ENCODE measurements around the gene RPS15.

Gene RPS15

DNA sequence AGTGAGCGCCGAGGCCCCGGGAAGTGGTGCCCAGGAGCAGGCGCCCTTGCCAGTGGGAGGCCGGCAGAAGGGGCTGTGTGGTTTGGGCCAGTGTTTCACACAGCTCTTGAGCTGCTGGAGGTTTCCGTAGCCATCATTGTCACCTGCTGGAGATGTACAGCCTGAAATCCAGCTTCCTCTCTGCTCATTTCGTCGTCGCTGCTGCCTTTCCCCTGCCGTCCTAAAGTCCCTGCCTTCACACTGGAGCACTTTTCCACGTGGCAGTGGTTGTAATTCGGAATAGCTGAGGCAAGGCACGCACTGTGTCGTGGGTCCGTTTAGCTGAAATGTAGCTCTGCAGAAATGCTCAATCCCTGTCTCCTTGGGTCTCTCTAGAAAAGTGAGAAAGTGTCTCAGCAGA lies 17.6 kb upstream of the RPS15 start:
- DNase-seq: no peak

DNA sequence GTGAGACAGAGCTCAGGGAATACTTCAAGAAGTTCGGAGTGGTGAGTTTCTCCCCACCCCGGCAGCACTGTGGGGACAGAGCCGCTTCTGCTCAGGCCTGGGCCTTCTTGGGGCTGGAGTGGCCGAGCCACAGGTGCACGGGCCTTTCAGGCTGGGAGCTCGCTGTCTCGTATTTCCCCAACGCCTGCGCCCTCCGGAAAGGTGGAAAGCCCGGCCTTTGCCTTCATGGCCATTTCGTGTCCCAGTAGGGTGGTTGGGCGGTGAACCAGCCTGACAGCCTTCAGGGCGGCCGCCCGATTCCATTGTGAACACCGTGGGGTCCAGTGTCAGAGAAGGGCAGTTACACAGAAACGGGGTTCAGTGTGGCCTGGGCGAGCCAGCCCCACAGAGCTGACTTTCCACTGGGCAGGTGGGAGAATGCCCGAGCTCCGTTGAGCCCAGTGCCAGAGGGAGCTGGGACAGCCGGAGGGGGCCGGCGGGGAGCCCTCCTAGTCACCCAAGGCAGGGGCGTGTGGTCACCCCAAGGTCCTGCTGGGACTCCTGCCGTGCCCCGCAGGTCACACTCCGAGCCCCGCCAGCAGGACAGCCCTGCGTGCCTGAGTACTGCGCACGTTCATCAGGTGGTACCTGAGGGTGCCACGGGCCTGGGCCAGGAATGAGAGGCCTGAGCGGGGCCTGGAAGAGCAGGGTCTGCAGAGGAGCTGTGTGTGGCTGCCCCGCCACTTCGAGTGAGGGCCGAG lies 16.8 kb upstream of the RPS15 start:
- no peak for DNase-seq

DNA sequence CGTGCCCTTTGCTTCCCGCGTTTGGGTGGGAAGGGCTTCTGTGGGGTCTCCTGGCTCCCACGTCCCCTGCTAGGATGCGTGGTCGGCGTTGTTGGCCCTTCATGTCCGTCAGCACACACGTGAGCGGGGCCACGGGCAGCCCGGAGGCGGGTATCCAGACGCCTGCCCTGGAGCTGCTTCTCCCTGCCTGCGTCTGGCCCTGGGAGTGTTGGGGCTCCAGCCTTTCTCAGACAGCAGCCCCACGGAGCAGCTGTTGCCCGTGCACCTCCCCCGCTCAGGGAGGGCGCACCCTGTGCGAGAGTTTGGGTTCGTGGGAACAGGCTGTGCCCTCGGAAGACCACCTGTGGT lies 16.3 kb upstream of the RPS15 start:
- no peak for DNase-seq

DNA sequence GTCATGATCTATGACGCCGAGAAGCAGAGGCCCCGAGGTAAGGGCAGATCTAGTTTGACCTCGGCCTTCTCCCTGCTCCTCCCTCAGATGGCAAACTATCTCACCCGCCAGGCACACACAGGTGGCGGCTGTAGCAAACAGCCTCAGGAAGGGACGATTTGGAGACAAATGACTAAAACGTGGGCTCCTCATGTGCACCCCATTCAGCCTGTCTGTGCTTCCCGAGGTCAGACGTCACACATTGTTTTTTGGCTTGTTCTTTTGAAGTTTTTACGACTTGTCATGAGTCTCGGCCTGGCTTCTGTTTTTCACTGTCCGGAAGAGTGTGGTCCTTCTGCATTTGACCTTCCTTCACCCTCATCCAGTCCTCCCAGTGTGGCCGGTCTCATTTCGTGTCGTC lies 15.8 kb upstream of the RPS15 start:
- no peak for DNase-seq

DNA sequence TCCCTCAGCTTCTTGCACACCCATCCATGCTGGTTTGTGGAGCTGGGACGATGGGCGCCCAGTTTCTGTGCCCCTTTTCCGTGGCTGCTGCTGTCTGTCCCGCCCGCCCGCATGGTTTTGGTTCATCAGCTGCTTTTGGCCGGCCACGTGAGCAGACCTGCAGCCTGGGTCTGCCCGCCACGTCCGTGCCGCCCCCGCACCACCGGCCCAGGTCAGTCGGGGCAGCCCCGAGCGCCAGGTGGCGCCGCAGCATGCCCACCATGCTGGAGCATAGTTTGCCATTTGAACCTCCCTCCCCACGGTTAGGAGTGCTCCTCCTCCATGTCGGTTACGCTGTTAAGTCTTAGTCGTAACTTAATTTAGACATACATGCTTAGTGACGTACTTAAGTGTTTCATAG lies 15.3 kb upstream of the RPS15 start:
- no peak for DNase-seq

DNA sequence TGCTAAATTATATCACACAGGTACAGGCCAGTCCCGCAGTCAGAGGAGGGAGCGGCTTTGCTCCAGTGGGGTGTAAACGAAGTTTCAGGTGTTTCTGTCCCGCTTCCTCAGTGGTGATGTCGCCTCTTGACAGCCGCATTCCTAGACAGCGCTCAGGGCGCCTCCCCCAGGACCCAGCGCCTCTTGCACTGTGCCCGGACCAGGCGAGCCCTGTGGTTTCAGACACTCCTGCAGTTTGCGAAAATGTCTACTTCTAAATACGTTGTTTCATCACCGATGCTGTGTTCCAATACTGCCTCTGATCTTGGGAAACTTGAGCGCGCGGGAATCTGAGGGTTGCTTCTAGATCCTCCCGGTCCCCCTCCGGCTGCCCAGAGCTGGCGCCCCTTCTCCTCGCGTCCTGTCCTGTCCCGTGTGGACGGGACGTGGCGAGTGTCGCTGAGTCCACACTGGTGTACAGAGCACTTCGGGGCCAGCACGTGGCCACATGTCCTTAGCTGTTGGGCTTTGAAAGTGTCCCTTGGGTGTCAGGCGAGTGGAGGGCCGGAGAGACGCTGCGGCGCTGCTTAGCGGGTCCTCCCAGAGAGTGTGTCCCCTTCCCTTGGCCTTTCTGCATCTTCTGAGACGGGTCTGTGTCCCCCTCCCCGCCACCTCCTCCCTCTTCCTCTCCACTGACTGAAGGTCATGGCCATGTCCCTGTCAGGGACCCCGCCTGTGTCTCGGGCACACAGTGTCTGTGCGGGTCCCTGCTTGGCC lies 14.6 kb upstream of the RPS15 start:
- no peak for DNase-seq

DNA sequence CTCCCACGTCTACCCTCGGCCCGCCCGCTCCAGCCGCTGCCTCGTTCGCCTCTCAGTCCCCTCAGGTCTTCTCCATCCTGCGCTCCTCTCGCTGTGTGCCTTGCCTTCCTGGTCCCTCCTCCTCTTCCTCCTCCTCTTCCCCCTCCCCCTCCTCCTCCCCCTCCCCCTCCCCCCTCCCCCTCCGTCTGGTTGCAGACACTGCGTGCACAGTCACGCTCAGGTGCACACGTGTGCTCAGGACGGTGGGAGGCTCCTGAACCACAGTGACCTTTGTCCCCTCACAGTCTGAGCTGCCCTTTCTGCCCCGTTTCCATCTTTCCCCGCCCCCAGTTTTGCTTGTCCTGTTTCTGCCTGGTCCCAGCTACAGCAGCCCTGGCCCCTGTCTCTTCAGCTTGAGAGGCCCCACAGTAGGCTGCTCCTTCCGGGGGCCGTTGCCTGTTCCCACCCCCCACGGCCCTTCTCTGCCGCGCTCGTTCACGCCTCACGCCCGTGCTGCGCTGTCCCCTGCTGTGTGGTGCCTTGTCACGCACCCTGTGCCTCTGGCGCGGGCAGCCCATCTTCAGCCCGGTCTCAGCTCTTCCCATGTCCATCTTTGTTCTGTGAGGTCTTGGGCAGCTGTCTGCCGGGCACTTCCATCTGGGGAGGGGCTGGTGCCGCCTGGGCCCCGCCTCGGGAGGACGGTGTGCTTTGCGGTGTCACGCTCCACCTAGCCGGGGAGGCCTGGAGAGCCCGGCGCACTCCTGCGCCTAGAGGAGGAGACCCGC lies 13.8 kb upstream of the RPS15 start:
- no peak for DNase-seq

DNA sequence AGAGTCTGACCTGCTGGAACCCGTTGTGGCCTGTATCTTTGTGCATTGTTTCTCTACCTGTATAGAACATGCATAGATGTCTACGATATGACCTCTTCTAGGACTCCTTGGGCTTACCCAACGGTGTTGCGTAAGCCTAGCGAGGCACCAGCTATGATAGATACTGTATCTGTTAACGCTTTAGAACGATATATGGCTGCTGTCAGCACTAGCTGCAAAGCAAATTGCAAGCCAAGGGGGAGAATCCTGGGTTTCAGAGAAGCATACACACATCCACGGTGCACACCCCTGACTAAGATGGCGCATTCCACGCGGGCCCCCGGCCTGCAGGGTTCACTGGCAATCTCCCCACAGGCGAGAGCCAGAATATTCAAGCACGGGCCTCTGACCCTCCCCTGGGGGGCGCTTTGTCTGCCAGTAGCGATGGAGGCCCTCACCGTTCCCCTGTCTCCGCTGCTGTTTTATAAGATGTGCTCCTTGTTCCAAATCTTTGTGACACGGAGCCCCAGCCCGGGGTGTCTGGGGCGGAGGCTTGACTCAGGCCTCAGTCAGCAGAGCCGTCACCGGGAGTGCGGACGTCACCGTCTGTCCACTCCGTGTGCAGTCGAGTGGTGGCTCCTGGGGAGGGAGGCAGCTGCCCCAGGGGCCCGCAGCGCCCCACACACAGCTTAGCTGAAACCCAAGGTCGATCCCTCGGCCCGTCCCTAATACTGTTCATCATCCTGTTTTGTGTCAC lies 12.9 kb upstream of the RPS15 start:
- DNase-seq: no peak

DNA sequence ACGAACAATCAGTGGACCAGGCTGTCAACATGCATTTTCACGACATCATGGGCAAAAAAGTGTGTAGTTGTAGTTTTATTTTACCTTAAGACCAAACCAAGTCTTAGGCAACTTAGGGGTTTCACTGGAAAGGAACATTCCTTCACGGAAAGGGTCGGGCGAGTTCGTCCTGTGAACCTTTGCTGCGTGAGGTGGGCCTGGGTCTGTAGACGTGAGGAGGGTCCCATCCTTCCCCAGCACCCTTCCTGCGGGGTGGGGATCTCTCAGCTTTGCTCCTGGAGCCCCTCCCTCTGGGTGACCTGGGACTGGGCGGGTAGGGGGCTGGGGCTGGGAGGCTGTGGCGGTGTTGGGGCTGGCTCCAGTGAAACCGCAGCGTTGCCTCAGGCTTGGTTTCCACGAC lies 12.3 kb upstream of the RPS15 start:
- DNase-seq: no peak

DNA sequence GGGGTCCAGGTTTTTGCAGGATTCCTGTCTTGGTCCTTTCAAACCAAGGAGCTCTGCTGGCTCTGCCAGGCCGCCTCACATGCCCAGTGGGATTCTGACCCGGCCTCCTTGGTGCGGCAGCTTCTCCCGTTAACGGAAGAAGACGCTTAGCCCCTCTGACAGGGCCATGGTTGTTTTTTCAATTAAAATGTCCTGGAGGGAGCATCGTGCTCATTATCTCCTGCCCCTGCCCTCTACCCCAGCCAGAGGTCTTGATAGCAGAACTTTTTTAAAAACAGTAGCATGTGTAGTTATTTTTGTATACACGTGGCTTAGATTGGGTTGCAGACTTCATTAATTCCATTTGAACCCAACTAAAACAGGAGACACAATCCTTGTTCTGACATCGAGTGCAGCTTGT lies 11.5 kb upstream of the RPS15 start:
- no peak for DNase-seq

DNA sequence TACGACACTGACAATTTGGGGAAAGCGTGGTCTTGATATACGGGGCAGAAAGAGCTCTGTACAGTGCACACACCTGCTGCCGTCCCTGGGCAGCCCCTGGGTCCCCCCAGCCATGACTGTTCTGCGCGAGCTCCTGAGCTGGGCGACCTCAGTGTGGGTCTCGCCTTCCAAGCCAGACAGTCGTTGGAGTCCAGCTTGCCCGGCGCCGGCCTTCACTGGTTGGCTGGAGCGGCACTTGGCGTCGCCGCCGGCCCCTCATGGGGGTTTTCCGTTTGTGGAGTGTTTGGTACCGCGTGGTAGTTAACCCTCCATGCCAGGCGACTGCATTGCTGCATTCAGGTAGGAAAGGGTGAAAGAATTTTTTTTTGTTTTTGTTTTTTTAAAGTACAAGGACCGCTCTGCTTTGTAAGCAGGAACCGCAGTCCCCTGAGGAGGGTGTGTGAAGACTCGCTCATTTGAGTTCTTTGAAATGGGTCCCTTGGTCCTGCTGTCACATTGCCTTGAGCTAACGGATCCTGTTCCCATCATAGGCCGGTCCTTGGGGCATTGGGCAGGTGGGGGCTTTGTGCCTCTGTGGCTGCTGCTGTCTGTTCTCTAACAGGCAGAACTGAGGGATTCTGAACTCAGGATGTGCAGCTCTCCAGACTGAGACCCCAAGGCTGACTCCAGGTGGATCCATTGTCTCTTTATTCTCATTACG lies 10.8 kb upstream of the RPS15 start:
- DNase-seq: no peak

DNA sequence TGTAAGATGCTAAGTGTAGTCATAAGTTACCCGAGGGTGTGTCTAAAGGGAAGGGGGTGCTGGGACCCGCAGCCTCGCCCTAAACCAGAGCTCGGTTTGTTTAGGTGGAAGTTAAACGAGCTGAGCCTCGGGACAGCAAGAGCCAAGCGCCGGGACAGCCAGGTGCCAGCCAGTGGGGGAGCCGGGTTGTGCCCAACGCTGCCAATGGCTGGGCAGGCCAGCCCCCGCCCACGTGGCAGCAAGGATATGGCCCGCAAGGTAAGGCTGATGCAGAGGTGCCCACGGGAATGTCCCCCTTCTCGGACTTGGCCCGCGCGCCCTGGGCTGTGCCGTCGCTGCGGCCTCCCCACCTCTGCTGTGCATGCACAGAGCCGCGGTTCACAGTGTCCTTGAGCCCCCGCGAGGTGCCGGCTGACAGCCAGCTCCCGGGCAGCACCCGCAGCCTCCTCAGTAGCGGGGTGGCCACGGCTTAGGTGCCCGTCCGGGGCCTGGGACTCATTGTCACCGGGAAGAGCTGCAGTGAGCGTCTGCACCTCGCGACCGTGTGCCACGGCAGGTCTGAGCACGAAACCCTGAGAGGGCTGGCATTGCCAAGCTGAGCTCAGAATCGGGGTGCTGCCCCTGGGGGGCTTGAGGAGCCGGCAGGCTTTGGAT lies 9.3 kb upstream of the RPS15 start:
- DNase-seq: no peak

DNA sequence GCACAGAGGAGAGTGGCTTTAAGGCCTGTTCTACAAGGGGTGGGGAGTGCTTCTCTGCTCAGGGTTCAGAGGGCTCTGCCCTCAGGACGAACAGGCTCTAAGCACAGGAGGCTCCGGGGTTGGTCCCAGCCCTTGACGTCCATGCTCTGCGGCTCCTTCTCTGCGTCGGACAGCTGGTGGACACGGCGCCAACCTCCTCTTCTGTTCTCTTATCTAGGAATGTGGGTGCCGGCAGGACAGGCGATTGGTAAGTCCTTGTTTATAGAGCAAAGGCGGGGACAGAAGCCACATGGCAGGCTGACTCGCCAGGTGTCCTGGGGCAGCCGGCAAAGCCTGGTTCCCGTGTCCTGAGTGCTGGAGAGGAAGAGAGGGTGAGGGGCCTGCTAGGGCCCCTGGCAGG lies 8.4 kb upstream of the RPS15 start:
- no peak for DNase-seq

DNA sequence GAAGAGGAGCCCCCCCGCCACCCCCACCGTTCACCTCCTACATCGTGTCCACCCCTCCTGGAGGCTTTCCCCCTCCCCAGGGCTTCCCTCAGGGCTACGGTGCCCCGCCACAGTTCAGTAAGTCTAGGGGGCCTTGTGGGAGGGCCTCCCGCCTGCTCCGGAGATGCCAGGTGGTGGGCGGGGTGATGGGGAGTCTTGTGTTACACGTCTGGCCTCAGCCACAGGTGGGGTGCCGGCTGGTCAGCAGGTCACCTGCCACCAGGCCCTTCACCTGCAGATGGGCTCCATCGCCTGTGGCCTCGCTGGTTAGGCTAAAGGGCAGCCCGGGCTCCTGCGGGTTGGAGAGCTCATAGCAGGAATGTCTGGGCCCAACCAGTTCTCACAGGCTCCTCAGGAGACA lies 8.0 kb upstream of the RPS15 start:
- no peak for DNase-seq

DNA sequence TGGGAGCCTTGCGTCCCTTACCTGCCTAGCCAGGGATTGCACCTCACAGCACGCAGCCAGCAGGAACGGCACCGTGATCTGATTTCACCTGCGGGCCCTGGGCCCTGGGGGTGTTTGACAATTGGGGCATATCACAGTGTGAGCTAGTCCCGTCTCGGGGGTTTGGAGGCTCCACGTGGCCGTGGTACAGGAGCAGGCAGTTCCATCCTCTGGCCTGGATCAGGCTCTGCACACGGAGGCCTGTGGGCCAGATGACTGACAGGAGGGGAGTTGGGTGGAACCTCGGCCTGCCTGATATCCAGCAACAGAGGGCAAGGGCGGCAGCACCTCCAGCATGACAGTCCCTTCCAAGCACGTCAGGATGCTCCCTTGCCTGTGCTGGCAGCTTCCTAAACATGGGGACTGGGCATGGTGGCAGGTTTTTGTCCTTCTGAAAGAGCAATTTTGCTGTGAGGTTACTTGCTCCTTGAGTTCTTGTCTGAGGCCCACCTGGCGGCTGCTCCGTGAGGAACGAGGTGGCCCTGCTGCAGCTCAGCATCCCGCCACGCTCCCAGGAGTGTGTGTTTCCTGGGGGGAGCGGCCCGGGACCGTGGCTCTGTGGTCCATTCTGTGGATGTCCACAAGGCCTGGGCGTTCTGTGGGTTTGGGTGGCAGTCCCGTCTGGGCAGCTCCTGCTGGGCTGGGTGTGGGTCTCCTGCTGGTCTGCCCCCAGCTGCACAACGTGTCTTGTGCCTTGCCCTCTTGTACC lies 6.3 kb upstream of the RPS15 start:
- no peak for DNase-seq

DNA sequence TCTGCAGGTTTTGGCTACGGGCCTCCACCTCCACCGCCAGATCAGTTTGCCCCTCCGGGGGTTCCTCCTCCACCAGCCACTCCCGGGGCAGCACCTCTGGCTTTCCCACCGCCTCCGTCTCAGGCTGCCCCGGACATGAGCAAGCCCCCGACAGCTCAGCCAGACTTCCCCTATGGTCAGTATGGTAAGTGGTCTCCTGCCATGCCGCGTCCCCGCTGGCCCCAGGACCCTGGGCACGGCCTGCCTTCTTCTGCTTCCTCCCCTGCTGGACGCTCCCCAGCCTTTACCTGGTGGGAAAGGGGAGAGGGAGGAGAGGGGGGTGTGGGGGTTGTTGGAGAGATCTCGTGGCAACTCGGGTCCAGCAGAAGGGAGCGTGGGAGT lies 5.7 kb upstream of the RPS15 start:
- no peak for DNase-seq

DNA sequence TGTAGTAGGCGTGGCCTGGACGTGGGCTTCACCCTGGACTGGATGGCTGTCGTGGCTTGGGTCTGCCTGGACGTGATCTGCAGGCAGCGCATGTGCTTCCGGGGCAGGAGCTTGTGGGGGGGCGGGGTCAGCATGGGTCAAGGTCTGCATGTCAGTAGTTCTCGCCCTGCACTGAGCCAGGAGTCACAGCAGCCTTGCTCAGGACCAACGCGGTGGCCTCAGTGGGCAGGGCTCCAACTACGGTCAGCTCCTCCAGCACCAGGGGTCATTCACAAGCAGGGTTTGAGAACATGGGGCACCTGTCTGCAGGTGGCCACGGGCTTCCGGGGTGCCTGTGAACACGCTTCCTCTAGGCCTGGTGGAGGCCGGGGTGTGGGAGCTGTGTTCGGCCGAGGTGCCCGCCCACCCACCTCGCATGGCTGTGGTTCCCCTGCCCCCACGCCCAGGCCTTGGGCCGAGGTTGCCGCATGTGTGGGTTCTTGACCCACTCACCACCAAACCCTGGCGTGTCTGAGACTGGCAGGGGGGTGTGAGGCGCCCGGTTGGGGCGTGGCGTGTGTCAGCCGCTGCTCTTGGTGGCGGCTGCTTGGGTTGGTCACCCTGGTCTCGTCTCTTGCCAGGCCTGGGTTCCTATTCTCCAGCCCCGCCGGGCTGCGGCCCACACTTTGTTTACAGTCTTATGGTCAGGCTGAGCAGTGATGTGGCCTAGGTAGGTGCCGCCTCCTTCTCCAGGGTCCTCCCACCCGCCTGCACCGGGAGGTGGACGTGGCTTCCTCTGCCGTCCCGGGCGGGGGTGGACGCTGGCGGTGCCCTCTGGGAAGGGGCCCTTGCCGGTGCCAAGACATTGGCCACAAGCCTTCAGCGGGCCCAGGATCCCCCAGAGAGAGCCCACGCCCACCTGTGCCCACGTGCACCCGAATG lies 4.8 kb upstream of the RPS15 start:
- DNase-seq: no peak

DNA sequence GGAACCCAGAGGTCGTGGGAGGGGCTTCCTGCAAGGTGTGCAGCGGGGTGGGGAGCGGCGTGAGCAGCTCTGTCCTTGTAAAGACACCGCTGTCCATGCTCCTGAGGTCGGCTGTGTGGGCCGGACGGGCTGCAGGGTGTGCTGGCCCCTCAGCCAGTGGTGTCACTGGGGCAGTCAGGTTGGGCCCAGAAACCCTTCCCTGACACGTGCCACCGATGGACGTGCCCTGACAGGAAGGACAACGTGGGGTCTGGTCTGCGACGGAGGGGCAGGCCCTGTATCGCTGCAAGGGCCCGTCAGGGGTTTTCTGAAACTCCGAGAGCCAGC lies 4.2 kb upstream of the RPS15 start:
- no peak for DNase-seq

DNA sequence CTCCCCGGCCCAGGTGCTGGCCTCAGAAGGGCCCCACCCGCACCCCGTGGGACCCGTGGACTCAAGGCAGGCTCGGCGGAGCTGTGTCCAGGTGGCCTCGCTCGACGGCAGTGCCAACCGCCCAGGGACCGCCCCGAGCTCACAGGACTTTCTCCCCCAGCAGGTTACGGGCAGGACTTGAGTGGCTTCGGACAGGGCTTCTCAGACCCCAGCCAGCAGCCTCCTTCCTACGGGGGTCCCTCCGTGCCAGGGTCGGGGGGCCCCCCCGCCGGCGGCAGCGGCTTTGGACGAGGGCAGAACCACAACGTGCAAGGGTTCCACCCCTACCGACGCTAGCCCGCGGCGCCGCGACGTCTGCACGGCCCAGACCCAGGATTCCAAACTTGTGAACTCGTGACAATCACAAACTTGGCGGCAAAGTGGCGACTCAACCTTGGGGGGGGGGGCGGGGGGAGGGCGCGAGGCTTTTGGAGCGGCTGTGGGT lies 3.6 kb upstream of the RPS15 start:
- DNase-seq: no peak

DNA sequence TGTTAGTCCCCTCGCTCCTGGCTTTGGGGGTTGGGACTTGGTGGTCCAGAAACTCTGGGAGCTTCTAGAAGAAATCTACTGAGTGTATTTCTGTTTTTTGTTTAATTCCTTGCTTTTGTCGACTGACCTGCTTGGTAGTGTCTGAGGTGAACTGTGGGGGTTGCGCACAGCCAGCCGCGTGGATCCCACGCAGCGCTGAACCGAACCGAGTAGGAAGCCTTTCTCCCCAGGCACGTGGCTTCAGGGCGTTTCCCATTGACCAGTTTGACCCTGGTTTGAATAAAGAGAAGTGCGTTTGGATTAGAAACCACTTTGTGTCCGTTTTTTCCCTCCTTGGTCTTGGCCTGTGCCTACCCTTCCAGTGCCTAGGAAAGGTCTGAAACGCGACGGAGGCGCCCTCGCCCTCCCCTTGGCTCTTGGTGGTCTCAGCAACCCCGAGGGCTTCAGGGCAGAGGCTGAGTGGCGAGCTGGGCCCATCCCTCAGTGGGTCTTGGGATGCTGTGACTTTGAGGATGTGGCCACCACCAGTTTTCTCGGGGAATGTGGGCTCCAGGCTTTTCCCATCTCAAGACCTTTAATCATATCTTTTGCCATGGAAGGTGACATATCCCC lies 2.7 kb upstream of the RPS15 start:
- DNase-seq: no peak

Measured in OCI-M1 (cell line).